Liver (tissue), 9 donors: ENCODE data around the gene GREB1L. TPM values are rescaled to one million over a fixed set of nuclear protein-coding genes. Genes with fewer than 3 reads are reported as not detected.

Experiments used
- DNase-seq: peaks from one replicate; pipeline ENCODE4 v3.0.0-alpha.2; 2017; ENCODE audit warnings: low spot score
- H3K27ac ChIP-seq, 2 donors: one replicate each; pipeline ENCODE4 v1.7.0; 2013; ENCODE audit warnings: inconsistent platforms in 2 of 2, low read length in 2 of 2, control low read depth in 1 of 2, low read depth in 1 of 2, mild to moderate bottlenecking in 1 of 2
- H3K27me3 ChIP-seq, 4 donors: one replicate each; pipeline versions ENCODE4 v1.6.1 to v1.7.0; 2013; ENCODE audit warnings: low read length in 3 of 4, inconsistent platforms in 1 of 4, mild to moderate bottlenecking in 1 of 4, moderate library complexity in 1 of 4; ENCODE audit not compliant: control insufficient read depth in 4 of 4, insufficient read depth in 4 of 4
- H3K36me3 ChIP-seq, 4 donors: one replicate each; pipeline versions ENCODE4 v1.6.1 to v1.7.0; 2013; ENCODE audit warnings: low read length in 3 of 4, mild to moderate bottlenecking in 3 of 4, low read depth in 1 of 4, moderate library complexity in 1 of 4; ENCODE audit not compliant: control insufficient read depth in 4 of 4, insufficient read depth in 3 of 4
- H3K4me1 ChIP-seq, 4 donors: one replicate each; pipeline versions ENCODE4 v1.6.1 to v1.7.0; 2013; ENCODE audit warnings: low read length in 3 of 4, mild to moderate bottlenecking in 3 of 4, moderate library complexity in 1 of 4; ENCODE audit not compliant: control insufficient read depth in 4 of 4, insufficient read depth in 4 of 4
- H3K4me3 ChIP-seq, 3 donors: one replicate each; pipeline versions ENCODE4 v1.6.1 to v1.7.0; 2013; ENCODE audit warnings: low read length in 3 of 3, control low read depth in 1 of 3, low read depth in 1 of 3, mild to moderate bottlenecking in 1 of 3
- H3K9ac ChIP-seq, 2 donors: one replicate each; pipeline ENCODE4 v1.7.0; 2013; ENCODE audit warnings: low read length in 2 of 2, mild to moderate bottlenecking in 2 of 2, moderate library complexity in 2 of 2, control low read depth in 1 of 2, low read depth in 1 of 2
- H3K9me3 ChIP-seq, 4 donors: one replicate each; pipeline versions ENCODE4 v1.6.1 to v1.7.0; 2013; ENCODE audit warnings: low read length in 3 of 4; ENCODE audit not compliant: control insufficient read depth in 4 of 4
- ATF3 ChIP-seq: IDR thresholded peaks from 2 replicates; pipeline ENCODE4 v1.6.1; 2016; ENCODE audit warnings: antibody characterized with exemption
- CTCF ChIP-seq: fragments of 150-350 bp; IDR thresholded peaks from 2 replicates; pipeline ENCODE4 v1.5.1; 2017; ENCODE audit warnings: improper control_type of control experiment, low read depth, low read length; ENCODE audit not compliant: missing input control
- EGR1 ChIP-seq, 2 donors: IDR thresholded peaks; 2 replicates each; pipeline ENCODE4 v1.6.1; 2016 to 2018; ENCODE audit warnings: antibody characterized with exemption in 2 of 2, low read depth in 2 of 2
- FOXA1 ChIP-seq: IDR thresholded peaks from 2 replicates; pipeline ENCODE4 v1.6.1; 2016; ENCODE audit warnings: antibody characterized with exemption
- FOXA2 ChIP-seq: IDR thresholded peaks from 2 replicates; pipeline ENCODE4 v1.6.1; 2016; ENCODE audit warnings: antibody characterized with exemption
- GABPA ChIP-seq, 2 donors: IDR thresholded peaks in 1 of 2; conservative IDR thresholded peaks in 1 of 2; 2 replicates each; pipeline ENCODE4 v1.6.1; 2016; ENCODE audit warnings: antibody characterized with exemption in 2 of 2, mild to moderate bottlenecking in 1 of 2, moderate library complexity in 1 of 2
- HNF4A ChIP-seq, 2 donors: conservative IDR thresholded peaks; 2 replicates each; pipeline ENCODE4 v1.6.1; 2016; ENCODE audit warnings: antibody characterized with exemption in 2 of 2, mild to moderate bottlenecking in 2 of 2
- HNF4G ChIP-seq: IDR thresholded peaks from 2 replicates; pipeline ENCODE4 v1.6.1; 2016; ENCODE audit warnings: antibody characterized with exemption
- MAX ChIP-seq: IDR thresholded peaks from 2 replicates; pipeline ENCODE4 v1.6.1; 2016; ENCODE audit warnings: antibody characterized with exemption
- NR2F2 ChIP-seq: IDR thresholded peaks from 2 replicates; pipeline ENCODE4 v1.6.1; 2016; ENCODE audit warnings: antibody characterized with exemption
- RAD21 ChIP-seq, 2 donors: IDR thresholded peaks; 2 replicates each; pipeline ENCODE4 v1.6.1; 2016; ENCODE audit warnings: antibody characterized with exemption in 2 of 2, mild to moderate bottlenecking in 2 of 2
- REST ChIP-seq: IDR thresholded peaks from 2 replicates; pipeline ENCODE4 v1.6.1; 2016; ENCODE audit warnings: antibody characterized with exemption, mild to moderate bottlenecking
- RXRA ChIP-seq, 2 donors: IDR thresholded peaks; 2 replicates each; pipeline ENCODE4 v1.6.1; 2017 to 2018; ENCODE audit warnings: antibody characterized with exemption in 2 of 2, mild to moderate bottlenecking in 1 of 2
- SP1 ChIP-seq: IDR thresholded peaks from 2 replicates; pipeline ENCODE4 v1.6.1; 2018; ENCODE audit warnings: antibody characterized with exemption, mild to moderate bottlenecking
- TAF1 ChIP-seq: conservative IDR thresholded peaks from 2 replicates; pipeline ENCODE4 v1.6.1; 2016; ENCODE audit warnings: antibody characterized with exemption, mild to moderate bottlenecking
- YY1 ChIP-seq: IDR thresholded peaks from 2 replicates; pipeline ENCODE4 v1.6.1; 2016; ENCODE audit warnings: antibody characterized with exemption, mild to moderate bottlenecking
- ZBTB33 ChIP-seq: IDR thresholded peaks from 2 replicates; pipeline ENCODE4 v1.6.1; 2016; ENCODE audit warnings: antibody characterized with exemption
- WGBS: extraction: QIAGEN DNeasy Blood & Tissue Kit; methylation state at CpG from one replicate; pipeline ENCODE4 v1.1.7; 2013; 5-methylcytosine and 5-hydroxymethylcytosine counted together
- polyA plus RNA-seq, 2 donors: library from polyadenylated mRNA; stranded (reverse) in 1 of 2; unstranded in 1 of 2; fragments of 200-250 nt in 1 of 2; fragments of >200 nt in 1 of 2; fragmentation: Nextera tagmentation in 1 of 2; extraction: Ambion mirVana in 1 of 2; gene quantifications; one replicate each; pipeline versions ENCODE4 v1.2.1 to v1.2.3, GENCODE V29; 2013 to 2015
- total RNA-seq, 2 donors: library from RNA; depleted of rRNA; stranded (reverse); fragments of >200 nt; gene quantifications; one replicate each; pipeline ENCODE4 v1.2.3, GENCODE V29; 2014
- donor health status: healthy.
- donor health status: healthy.
- donor health status: healthy.
- donor health status: healthy.
- donor health status: healthy.

GREB1L gene
- total and polyA plus RNA-seq, 4 donors = 1.2 to 13.1 (median 3.0) TPM

GRCh38 chr18:21273568-21273967, 31.5 kb downstream of the GREB1L start:
- no peak overlapping the region for H3K27ac ChIP-seq
- no peaks in the 10 kb centered on the region for H3K27me3 ChIP-seq
- DNase-seq = no peak
- H3K36me3 ChIP-seq = no peaks in the 10 kb centered on the region
- WGBS = 76% methylated on average over 3 of the region's 3 CpGs
- H3K9ac ChIP-seq = no peak overlapping the region
- no peaks in the 10 kb centered on the region for H3K4me1 ChIP-seq
- no peak overlapping the region for H3K4me3 ChIP-seq
- no peaks in the 10 kb centered on the region for H3K9me3 ChIP-seq
- TF ChIP-seq GABPA (IDR thresholded peaks at IDR 0.05 in 1 of 2, conservative IDR thresholded peaks at IDR 0.05 in 1 of 2) = no peak
- no peak for TF ChIP-seq REST
- TF ChIP-seq CTCF = no peak
- no peak for TF ChIP-seq SP1
- TF ChIP-seq HNF4A (conservative IDR thresholded peaks at IDR 0.05) = no peak
- TF ChIP-seq ZBTB33 = no peak
- TF ChIP-seq RAD21 (IDR thresholded peaks at IDR 0.05) = no peak
- TF ChIP-seq HNF4G = no peak
- no peak for TF ChIP-seq FOXA2
- no peak for TF ChIP-seq FOXA1
- no peak for TF ChIP-seq EGR1 (IDR thresholded peaks at IDR 0.05; ENCODE audit: low read depth in 2 of 2)
- TF ChIP-seq YY1 = no peak
- TF ChIP-seq TAF1 = no peak

- Histone ChIP-seq H3K27me3 (no peaks in the 10 kb centered on the region), H3K4me1 (no peaks in the 10 kb centered on the region), H3K9ac (no peak overlapping the region), H3K4me3 (no peak overlapping the region), H3K36me3 (no peaks in the 10 kb centered on the region), H3K27ac (no peak overlapping the region), H3K9me3 (no peaks in the 10 kb centered on the region)
- WGBS = 96% methylated on average over 7 of the region's 7 CpGs
- TF ChIP-seq CTCF (no peak), ATF3 (no peak), FOXA2 (no peak), HNF4A (conservative IDR thresholded peaks at IDR 0.05) (no peak), FOXA1 (no peak), YY1 (no peak), EGR1 (IDR thresholded peaks at IDR 0.05; ENCODE audit: low read depth in 2 of 2) (no peak), ZBTB33 (no peak), NR2F2 (no peak), SP1 (no peak), TAF1 (no peak), RXRA (IDR thresholded peaks at IDR 0.05) (no peak), HNF4G (no peak), MAX (no peak)
- DNase-seq = no peak
Observed at GRCh38 chr18:21275645-21276044, 33.6 kb downstream of the GREB1L start.
